ENCODE measurements around the gene DHRS12.

The DHRS12 gene

GRCh38 chr13:51770681-51771417 is 33.1 kb downstream of the DHRS12 start:
- TF ChIP-seq CTCF (IDR thresholded peaks at IDR 0.05; ENCODE audit: borderline replicate concordance, control extremely low read depth, extremely low read depth, insufficient read depth, missing control alignments) = no peak
- DNase-seq (ENCODE audit: low spot score) = no peak
- in situ Hi-C loops (cut with MboI; ENCODE audit: low sequenced_read_pairs, unreplicated experiment) = no loop called here

GRCh38 chr13:51770160-51770559 is 33.8 kb downstream of the DHRS12 start:
- in situ Hi-C loops (cut with MboI; ENCODE audit: low sequenced_read_pairs, unreplicated experiment) = no loop called here
- no peak for TF ChIP-seq CTCF (IDR thresholded peaks at IDR 0.05; ENCODE audit: borderline replicate concordance, control extremely low read depth, extremely low read depth, insufficient read depth, missing control alignments)
- no peak for DNase-seq (ENCODE audit: low spot score)

- TF ChIP-seq CTCF (IDR thresholded peaks at IDR 0.05; ENCODE audit: borderline replicate concordance, control extremely low read depth, extremely low read depth, insufficient read depth, missing control alignments) = no peak
- DNase-seq (ENCODE audit: low spot score) = no peak
- in situ Hi-C loops (cut with MboI; ENCODE audit: low sequenced_read_pairs, unreplicated experiment) = no loop called here
Observed at GRCh38 chr13:51769455-51770127, 34.4 kb downstream of the DHRS12 start.

GRCh38 chr13:51768976-51769375 is 35.0 kb downstream of the DHRS12 start:
- DNase-seq (ENCODE audit: low spot score) = no peak
- TF ChIP-seq CTCF (IDR thresholded peaks at IDR 0.05; ENCODE audit: borderline replicate concordance, control extremely low read depth, extremely low read depth, insufficient read depth, missing control alignments) = no peak
- in situ Hi-C loops (cut with MboI; ENCODE audit: low sequenced_read_pairs, unreplicated experiment) = no loop called here

- TF ChIP-seq CTCF (IDR thresholded peaks at IDR 0.05; ENCODE audit: borderline replicate concordance, control extremely low read depth, extremely low read depth, insufficient read depth, missing control alignments) = no peak
- DNase-seq (ENCODE audit: low spot score) = no peak
- in situ Hi-C loops (cut with MboI; ENCODE audit: low sequenced_read_pairs, unreplicated experiment) = no loop called here
Observed at GRCh38 chr13:51768378-51768921, 35.5 kb downstream of the DHRS12 start.

GRCh38 chr13:51767100-51767499 is 36.9 kb downstream of the DHRS12 start:
- in situ Hi-C loops (cut with MboI; ENCODE audit: low sequenced_read_pairs, unreplicated experiment) = no loop called here
- DNase-seq (ENCODE audit: low spot score) = no peak
- no peak for TF ChIP-seq CTCF (IDR thresholded peaks at IDR 0.05; ENCODE audit: borderline replicate concordance, control extremely low read depth, extremely low read depth, insufficient read depth, missing control alignments)

Data from GM13976 (cell line).